GM21825 (cell line): ENCODE results near the gene XKR3.
"Not testable (repeated sequence)": the region's sequence is repeated elsewhere in the genome, so short reads cannot be mapped to it uniquely, and the experiment has no call there.

Source experiments
- ATAC-seq: cut with Tn5 transposase; IDR thresholded peaks from one replicate; pipeline ENCODE4 v1.9.1; 2021; ENCODE audit warnings: mild to moderate bottlenecking, moderate library complexity; ENCODE audit not compliant: unreplicated experiment

The XKR3 gene

GRCh38 chr22:16806401-16806800, 18.8 kb downstream of the XKR3 start:
- ATAC-seq = no peak

- no peak for ATAC-seq
These were observed 20.3 kb downstream of the XKR3 start for GRCh38 chr22:16804882-16805281.

DNA sequence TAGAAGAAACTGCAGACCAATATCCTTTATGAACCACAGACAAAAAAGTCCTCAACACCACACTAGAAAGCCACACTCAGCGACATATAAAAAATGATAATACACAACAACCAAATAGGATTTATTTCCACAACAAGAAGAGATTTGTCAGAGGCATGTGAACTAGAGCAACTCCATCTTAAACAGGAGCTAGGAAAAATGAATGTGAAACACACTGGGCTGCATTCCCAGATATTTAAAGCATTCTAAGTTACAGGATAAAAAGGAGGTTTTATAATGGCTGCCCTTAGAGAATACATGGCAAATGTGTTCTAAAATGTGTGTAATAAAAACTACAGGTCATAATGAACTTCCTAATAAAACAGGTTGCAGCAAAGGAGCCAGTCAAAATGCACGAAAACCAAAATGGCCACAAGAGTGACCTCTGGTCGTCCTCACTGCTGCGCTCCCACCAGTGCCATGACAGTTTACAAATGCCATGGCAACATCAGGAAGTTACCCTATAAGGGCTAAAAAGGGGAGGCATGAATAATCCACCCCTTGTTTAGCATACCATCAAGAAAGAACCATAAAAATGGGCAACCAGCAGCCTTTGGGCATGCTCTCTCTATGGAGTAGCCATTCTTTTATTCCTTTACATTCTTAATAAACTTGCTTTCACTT, 21.8 kb downstream of the XKR3 start:
- no peak for ATAC-seq

- ATAC-seq = no peak
These were observed 23.6 kb downstream of the XKR3 start for GRCh38 chr22:16801571-16801970.

- ATAC-seq = no peak
These were observed 24.1 kb downstream of the XKR3 start for GRCh38 chr22:16801088-16801487.

GRCh38 chr22:16800358-16800757, 24.9 kb downstream of the XKR3 start:
- no peak for ATAC-seq

- not testable (repeated sequence) for ATAC-seq
These were observed 29.7 kb downstream of the XKR3 start for GRCh38 chr22:16795504-16795903.

- ATAC-seq = no peak
These were observed 31.4 kb downstream of the XKR3 start for GRCh38 chr22:16793831-16794230.

DNA sequence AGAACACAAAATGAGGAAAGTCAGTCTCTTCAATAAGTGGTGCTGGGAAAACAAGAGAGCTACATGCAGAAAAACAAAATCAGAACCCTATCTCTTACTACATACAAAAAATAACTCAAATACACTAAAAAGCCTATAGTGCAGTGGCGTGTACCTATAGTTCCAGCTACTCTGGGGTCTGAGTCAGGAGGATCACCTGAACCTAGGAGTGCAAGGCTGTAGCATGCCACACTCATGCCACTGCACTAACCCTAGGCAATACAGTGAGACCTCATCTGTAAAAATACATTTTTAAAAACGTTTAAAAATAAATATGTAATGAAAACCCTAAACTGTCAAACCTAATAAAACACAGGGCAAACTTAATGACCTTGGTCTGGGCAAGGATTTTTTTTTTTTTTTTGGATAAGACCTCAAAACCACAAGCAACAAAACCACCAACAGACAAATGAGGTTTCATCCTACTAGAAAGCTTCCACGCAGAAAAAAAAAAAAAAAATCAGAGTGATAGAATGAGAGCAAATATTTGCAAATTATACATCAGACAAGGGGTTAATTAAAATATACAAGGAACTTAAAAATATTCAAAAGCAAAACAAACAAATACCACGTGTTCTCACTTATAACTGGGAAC, 35.2 kb downstream of the XKR3 start:
- ATAC-seq = no peak

DNA sequence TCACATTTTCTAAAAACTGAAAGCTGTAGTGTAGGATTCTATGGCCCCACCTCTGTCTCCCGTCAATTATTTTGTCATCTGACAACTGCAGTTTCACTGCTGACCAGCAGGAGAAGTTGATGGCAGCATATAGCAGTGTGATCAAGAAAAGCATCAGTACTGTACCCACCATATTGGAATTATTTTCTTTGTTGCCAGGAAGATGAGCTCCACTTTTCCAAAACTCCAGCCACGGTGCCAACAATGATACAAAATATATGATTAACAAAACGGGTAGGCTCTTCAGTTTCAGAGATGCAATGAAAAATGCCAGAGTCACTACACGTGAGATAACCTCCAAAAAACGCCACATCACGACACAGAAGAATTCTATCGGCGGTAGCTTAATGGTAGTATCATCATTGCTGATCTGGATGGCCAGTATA, 41.3 kb downstream of the XKR3 start:
- ATAC-seq = no peak

DNA sequence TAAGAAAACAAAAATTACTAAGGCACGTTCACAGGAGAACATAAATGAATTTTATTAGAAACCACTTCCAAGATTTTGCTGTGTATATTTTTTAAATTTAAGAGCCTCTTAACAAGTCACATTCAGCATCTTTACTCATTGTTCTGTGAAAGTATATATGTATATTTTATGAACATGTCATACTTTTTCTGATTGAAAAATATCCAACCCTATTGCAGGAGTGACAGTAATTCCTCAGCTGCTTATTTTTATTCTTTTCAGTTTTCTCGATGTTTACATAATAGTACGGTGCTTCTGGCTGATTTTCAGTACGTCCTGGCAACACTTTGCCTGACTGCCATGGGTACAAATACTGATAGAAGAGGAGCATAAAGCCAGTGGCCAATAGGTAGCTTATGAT, 41.8 kb downstream of the XKR3 start:
- ATAC-seq = no peak

GRCh38 chr22:16781764-16782329, 43.4 kb downstream of the XKR3 start:
- no peak for ATAC-seq

DNA sequence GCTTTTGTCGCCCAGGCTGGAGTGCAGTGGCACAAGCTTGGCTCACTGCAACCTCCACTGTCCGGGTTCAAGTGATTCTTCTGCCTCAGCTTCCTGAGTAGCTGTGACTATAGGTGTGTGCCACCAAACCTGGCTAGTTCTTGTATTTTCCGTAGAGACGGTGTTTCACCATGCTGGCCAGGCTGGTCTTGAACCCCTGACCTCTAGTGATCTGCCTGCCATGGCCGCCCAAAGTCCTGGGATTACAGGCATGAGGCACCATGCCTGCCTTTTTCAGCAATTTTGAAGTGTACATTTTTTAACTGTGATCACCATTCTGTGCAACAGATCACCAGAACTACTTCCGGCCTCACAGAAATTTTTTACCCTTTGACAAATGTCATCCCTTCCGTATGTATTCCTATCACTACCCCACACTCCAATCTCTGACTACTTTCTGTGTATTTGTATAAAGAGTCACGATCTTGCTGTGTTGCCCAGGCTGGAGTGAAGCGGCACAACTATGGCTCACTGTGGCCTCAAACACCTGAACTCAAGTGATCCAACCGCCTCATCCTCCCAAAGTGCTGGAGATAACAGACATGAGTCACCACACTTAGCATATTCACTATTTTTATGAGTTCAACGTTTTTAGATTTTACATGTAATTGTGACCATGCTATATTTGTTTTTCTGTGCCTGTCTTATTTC, 44.0 kb downstream of the XKR3 start:
- no peak for ATAC-seq

- no peak for ATAC-seq
These were observed 47.8 kb downstream of the XKR3 start for GRCh38 chr22:16777284-16777924.

- no peak for ATAC-seq
These were observed 49.1 kb downstream of the XKR3 start for GRCh38 chr22:16776080-16776479.

DNA sequence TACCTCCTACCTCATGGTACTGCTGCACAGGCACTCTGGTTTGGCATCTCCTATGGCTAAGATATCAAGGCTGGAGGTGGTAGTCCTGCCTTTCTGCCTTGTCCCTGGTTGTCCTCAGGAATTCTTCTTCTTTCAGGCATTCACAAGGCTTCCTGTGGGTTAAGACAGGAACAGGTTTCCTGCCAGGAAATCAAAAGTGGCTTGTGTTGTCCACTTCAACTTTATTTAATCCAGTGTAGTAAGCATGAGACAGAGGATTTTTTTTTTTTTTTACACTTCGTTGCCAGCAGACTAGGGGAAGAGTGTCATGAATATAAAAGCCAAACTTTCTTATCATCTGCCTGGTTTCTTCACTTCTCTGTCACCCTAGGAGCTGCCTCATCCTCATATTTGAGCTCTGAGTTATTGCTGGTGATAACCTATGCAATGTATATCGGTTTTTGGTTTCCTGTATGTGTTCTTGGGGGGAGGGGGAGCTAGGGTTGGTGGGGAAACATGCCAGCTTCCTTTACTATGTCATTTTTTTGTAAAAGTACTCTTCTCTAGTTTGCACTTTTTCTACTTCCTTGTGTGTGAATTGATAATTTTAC, 50.2 kb downstream of the XKR3 start:
- ATAC-seq = no peak

DNA sequence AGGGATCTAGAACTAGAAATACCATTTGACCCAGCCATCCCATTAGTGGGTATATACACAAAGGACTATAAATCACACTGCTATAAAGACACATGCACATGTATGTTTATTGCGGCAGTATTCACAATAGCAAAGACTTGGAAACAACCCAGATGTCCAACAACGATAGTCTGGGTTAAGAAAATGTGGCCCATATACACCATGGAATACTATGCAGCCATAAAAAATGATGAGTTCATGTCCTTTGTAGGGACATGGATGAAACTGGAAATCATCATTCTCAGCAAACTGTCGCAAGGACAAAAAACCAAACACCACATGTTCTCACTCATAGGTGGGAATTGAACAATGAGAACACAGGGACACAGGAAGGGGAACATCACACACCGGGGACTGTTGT, 53.6 kb downstream of the XKR3 start:
- ATAC-seq = not testable (repeated sequence)

- not testable (repeated sequence) for ATAC-seq
These were observed 57.3 kb downstream of the XKR3 start for GRCh38 chr22:16767927-16768326.

DNA sequence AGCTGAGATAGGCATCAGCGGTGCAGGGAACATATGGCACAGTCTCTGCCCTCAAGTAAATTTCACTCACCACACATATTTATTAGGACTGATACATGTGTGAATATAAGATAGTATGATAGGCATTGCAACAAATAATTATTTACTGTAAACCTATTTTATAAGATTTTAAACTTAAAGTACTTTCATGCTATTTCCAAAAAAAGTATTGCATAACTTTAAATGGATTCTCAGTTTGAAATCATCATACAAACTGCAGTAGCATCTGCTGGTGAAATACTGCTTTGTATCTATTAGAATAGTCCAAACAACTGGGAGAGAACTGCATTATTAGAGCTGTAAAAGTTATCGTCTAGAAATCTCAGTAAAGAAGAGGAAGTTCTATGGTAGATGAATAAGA, 63.0 kb downstream of the XKR3 start:
- ATAC-seq = not testable (repeated sequence)

DNA sequence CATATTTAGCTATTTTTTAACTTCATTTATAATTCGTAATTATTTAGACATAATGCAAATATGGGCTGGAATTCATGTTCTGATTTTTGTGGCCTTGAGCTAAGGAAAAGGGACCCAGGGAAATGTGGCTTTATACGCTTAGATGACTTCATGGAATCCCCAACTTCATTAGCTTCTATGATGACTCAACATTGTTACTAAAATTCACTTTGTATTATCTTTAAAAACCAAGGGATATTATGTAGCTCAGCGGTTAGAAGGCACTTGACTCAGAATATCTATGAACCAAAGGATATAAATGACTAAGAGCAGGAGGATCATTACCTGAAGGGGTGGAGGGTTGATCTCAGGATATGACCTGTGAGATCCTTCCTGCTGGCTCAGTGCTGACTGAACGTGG, 64.8 kb downstream of the XKR3 start:
- not testable (repeated sequence) for ATAC-seq

DNA sequence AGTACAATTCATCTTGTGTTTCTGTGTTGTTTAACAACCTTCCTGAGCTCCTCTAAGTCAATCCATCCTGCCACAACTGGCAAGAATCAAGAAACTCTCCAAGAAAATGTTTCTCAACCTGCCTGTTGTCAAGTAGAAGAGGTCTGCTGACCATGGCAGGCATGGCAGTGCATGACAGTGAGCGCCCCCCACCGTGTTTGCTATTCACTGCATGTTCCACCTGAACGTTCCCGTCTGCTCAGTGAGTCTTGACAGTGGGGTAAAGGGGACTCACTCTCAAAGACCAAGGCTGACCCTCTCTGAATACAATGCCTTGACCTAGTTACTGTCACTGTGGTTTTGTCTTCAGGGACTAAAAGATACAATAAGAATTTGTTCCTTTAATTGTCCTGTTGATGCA, 75.9 kb downstream of the XKR3 start:
- ATAC-seq = not testable (repeated sequence)
